Measurements from ENCODE around the gene ZNF277. TPM values are rescaled to one million over a fixed set of nuclear protein-coding genes. Genes with fewer than 3 reads are reported as not detected.
"Not testable (repeated sequence)": the region's sequence is repeated elsewhere in the genome, so short reads cannot be mapped to it uniquely, and the experiment has no call there.

ZNF277 gene
- total RNA-seq, 4 donors from 2014 or later: 2.2 to 27.6 (median 24.1) TPM

DNA sequence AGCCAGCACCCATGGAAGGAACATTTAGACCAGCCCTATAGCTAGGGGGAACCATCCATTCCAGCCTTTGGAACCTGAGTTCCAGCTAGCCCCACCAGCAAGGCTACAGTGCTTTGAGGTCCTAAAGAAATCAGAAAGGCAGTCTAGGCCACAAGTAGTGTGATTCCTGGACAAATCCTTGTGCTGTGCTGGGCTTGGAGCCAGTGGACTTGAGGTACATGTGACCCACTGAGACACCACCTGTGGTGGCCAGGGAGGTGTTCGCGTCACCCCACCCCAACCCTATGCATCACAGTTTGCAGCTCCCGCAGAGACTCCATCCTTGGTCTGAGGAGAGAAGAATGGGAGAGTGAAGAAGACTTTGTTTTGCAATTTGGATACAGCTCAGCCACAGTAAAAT lies 31.8 kb downstream of the ZNF277 start:
- H3K27me3 ChIP-seq: no peaks in the 10 kb centered on the region
- WGBS, 2 donors (ENCODE audit: low coverage in 1 of 2): 100% methylated on average over 3 of the region's 3 CpGs; no CpG with 5 or more reads in 1 of the 2 donors
- H3K4me3 ChIP-seq: no peak overlapping the region
- no peak for DNase-seq
- H3K36me3 ChIP-seq: no peaks in the 10 kb centered on the region
- in situ Hi-C loops (cut with MboI; ENCODE audit: low pct_ligation_motif_present in 1 of 4, low pct_unique_long_range_greater_than_20kb in 1 of 4, low sequenced_read_pairs in 3 of 4): no loop called here
- H3K4me1 ChIP-seq: peaks cover 0 to 11% (median 0%) of the 10 kb centered on the region in 4 donors
- no peak for TF ChIP-seq POLR2A (IDR thresholded peaks at IDR 0.05)
- H3K27ac ChIP-seq: no peak overlapping the region
- no peaks in the 10 kb centered on the region for H3K9me3 ChIP-seq
- intact Hi-C loops (cut with DNase I; ENCODE audit: low total_unique reads): no loop called here

DNA sequence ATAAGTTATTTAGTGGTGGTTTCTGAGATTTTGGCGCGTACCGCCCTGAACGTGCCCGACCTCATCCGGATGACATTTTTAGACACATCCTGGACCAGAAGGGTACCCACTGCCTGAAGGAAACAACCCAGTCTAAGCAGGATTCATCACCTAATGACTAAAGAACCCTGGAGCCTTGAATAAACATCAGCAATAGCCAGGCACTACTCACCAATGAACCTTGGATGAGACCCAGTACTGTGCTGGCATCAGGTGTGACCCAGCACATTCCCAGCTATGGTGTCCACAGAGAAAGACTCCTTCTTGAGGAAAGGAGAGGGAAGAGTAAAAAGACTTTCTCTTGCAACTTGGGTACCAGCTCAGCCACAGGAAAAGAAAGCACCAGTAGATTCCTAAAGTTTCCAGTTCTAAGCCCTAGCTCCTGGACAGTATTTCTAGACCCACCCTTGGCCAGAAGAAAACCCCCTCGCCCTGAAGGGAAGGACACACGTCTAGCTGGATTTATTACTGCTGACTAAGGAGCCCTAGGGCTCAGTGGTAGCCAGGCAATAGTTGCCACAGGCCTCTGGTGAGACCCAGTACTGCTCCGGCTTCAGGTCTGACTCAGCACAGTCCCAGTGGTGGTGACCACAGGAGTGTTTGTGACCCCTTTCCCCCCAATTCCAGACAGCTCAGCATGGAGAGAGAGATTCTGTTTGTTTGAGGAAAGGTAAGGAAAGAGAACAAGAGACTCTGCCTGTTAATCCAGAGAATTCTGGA lies 32.5 kb downstream of the ZNF277 start:
- in situ Hi-C loops (cut with MboI; ENCODE audit: low pct_ligation_motif_present in 1 of 4, low pct_unique_long_range_greater_than_20kb in 1 of 4, low sequenced_read_pairs in 3 of 4) (no loop called here), intact Hi-C loops (cut with DNase I; ENCODE audit: low total_unique reads) (no loop called here)
- no peak for DNase-seq
- H3K4me1 ChIP-seq: peaks cover 0 to 8% (median 0%) of the 10 kb centered on the region in 4 donors
- H3K4me3 ChIP-seq: no peak overlapping the region
- H3K27me3 ChIP-seq: no peaks in the 10 kb centered on the region
- no peak overlapping the region for H3K27ac ChIP-seq
- TF ChIP-seq POLR2AphosphoS5 (IDR thresholded peaks at IDR 0.05): no peak
- no peak for TF ChIP-seq EP300 (IDR thresholded peaks at IDR 0.05; ENCODE audit: low read depth)
- TF ChIP-seq POLR2A (IDR thresholded peaks at IDR 0.05): no peak
- TF ChIP-seq, protein P1, sequence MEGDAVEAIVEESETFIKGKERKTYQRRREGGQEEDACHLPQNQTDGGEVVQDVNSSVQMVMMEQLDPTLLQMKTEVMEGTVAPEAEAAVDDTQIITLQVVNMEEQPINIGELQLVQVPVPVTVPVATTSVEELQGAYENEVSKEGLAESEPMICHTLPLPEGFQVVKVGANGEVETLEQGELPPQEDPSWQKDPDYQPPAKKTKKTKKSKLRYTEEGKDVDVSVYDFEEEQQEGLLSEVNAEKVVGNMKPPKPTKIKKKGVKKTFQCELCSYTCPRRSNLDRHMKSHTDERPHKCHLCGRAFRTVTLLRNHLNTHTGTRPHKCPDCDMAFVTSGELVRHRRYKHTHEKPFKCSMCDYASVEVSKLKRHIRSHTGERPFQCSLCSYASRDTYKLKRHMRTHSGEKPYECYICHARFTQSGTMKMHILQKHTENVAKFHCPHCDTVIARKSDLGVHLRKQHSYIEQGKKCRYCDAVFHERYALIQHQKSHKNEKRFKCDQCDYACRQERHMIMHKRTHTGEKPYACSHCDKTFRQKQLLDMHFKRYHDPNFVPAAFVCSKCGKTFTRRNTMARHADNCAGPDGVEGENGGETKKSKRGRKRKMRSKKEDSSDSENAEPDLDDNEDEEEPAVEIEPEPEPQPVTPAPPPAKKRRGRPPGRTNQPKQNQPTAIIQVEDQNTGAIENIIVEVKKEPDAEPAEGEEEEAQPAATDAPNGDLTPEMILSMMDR (IDR thresholded peaks at IDR 0.05): no peak
- H3K36me3 ChIP-seq: no peaks in the 10 kb centered on the region
- 67 to 92% methylated on average over 1 to 9 of the region's 9 CpGs for WGBS, 2 donors (ENCODE audit: low coverage in 1 of 2)
- no peaks in the 10 kb centered on the region for H3K9me3 ChIP-seq

DNA sequence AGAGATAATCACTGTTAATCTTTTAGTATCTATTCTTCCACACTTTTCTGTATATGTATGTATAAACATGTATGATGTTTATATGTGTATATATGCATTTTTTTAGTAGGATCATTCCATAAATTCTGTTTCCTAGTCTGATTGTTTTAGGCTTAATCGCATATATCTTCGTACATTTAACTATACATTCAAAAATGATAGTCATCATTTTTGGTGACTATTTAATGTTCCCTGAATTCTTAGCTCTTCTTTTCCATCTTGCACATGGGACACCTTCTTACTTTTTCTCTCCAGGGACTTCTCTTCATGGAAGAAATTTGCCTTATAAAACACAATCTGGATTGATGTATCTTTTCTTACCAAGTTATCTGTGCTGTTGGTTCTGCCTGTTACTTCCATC lies 42.1 kb downstream of the ZNF277 start:
- Histone ChIP-seq H3K9me3 (no peaks in the 10 kb centered on the region), H3K4me3 (no peak overlapping the region), H3K27ac (no peak overlapping the region), H3K27me3 (no peaks in the 10 kb centered on the region), H3K36me3 (no peaks in the 10 kb centered on the region), H3K4me1 (no peaks in the 10 kb centered on the region)
- 96 to 100% methylated on average over 2 of the region's 2 CpGs for WGBS, 2 donors (ENCODE audit: low coverage in 1 of 2)
- no peak for TF ChIP-seq EP300 (IDR thresholded peaks at IDR 0.05; ENCODE audit: low read depth)
- no peak for TF ChIP-seq POLR2A (IDR thresholded peaks at IDR 0.05)
- TF ChIP-seq POLR2AphosphoS5 (IDR thresholded peaks at IDR 0.05): no peak
- TF ChIP-seq, protein P1 (IDR thresholded peaks at IDR 0.05): no peak
- intact Hi-C loops (cut with DNase I; ENCODE audit: low total_unique reads) (no loop called here), in situ Hi-C loops (cut with MboI; ENCODE audit: low pct_ligation_motif_present in 1 of 4, low pct_unique_long_range_greater_than_20kb in 1 of 4, low sequenced_read_pairs in 3 of 4) (no loop called here)
- DNase-seq: no peak

DNA sequence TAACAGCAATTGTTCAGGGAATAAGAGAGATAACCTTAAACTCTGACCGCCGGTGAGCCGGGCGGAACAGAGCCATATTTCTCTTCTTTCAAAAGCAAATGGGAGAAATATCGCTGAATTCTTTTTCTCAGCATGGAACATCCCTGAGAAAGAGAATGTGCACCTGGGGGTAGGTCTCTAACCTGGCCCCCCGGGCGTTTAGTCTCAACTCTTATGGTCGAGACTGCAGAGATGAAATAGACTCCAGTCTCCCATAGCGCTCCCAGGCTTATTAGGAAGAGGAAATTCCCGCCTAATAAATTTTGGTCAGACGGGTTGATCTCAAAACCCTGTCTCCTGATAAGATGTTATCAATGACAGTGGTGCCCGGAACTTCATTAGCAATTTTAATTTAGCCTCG lies 43.5 kb downstream of the ZNF277 start:
- H3K36me3 ChIP-seq; H3K4me1 ChIP-seq; intact Hi-C loops (cut with DNase I; ENCODE audit: low total_unique reads); DNase-seq; in situ Hi-C loops (cut with MboI; ENCODE audit: low pct_ligation_motif_present in 1 of 4, low pct_unique_long_range_greater_than_20kb in 1 of 4, low sequenced_read_pairs in 3 of 4); H3K27me3 ChIP-seq; H3K9me3 ChIP-seq; H3K4me3 ChIP-seq; H3K27ac ChIP-seq: not testable (repeated sequence)
- WGBS, 2 donors (ENCODE audit: low coverage in 1 of 2): 88% methylated on average over 11 to 13 of the region's 13 CpGs

DNA sequence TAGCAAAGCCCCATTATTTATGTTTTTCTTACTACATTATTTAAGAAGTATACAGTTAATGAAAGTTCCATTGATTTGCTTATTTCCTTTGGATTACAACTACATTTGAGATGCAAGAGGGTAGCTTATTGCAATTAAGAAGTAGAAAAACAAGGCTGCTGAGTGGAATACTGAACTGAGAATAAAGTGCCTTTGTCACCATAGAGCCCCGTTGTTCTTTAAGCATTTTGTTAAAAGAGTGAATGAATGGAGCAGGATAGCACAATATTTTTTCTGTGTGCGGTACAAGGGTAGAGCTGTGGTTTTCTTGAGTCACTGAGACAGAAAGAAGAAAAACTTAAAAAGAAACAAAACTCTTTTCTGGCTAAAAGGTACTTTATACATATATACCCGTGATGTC lies 45.6 kb downstream of the ZNF277 start:
- Histone ChIP-seq H3K4me3 (no peak overlapping the region), H3K27ac (no peak overlapping the region), H3K36me3 (no peaks in the 10 kb centered on the region), H3K9me3 (no peaks in the 10 kb centered on the region), H3K4me1 (peaks cover 0 to 4% (median 0%) of the 10 kb centered on the region in 4 donors), H3K27me3 (no peaks in the 10 kb centered on the region)
- intact Hi-C loops (cut with DNase I; ENCODE audit: low total_unique reads) (no loop called here), in situ Hi-C loops (cut with MboI; ENCODE audit: low pct_ligation_motif_present in 1 of 4, low pct_unique_long_range_greater_than_20kb in 1 of 4, low sequenced_read_pairs in 3 of 4) (no loop called here)
- no peak for DNase-seq
- WGBS, 2 donors (ENCODE audit: low coverage in 1 of 2): 73 to 87% methylated on average over 3 of the region's 3 CpGs
- TF ChIP-seq EP300 (IDR thresholded peaks at IDR 0.05; ENCODE audit: low read depth) (no peak), POLR2AphosphoS5 (IDR thresholded peaks at IDR 0.05) (no peak), POLR2A (IDR thresholded peaks at IDR 0.05) (no peak)
- TF ChIP-seq, protein P1 (IDR thresholded peaks at IDR 0.05): no peak

Measured in transverse colon (tissue), 4 donors.